Tibial nerve (tissue), 4 donors: Measurements from ENCODE around the gene UNC45B. TPM values are rescaled to one million over a fixed set of nuclear protein-coding genes. Genes with fewer than 3 reads are reported as not detected.

Experiments
- DNase-seq, 2 donors: peaks; one replicate each; pipeline ENCODE4 v3.0.0-alpha.2; 2019; ENCODE audit warnings: low spot score in 2 of 2
- H3K27ac ChIP-seq, 4 donors: fragments of 200-600 bp; sonication (generic) in 3 of 4; one replicate each; pipeline ENCODE4 v1.5.1; 2017 to 2019; ENCODE audit warnings: mild to moderate bottlenecking in 1 of 4
- H3K27me3 ChIP-seq, 2 donors: fragments of 200-600 bp; sonication (generic) in 1 of 2; one replicate each; pipeline versions ENCODE4 v1.5.1 to v1.6.0; 2017 to 2019
- H3K36me3 ChIP-seq, 3 donors: fragments of 200-600 bp; sonication (generic); one replicate each; pipeline ENCODE4 v1.5.1; 2018 to 2019
- H3K4me1 ChIP-seq, 4 donors: fragments of 200-600 bp; sonication (generic) in 3 of 4; one replicate each; pipeline ENCODE4 v1.5.1; 2017 to 2019
- H3K4me3 ChIP-seq, 4 donors: fragments of 200-600 bp; sonication (generic) in 3 of 4; one replicate each; pipeline ENCODE4 v1.5.1; 2017 to 2019; ENCODE audit warnings: mild to moderate bottlenecking in 1 of 4, moderate library complexity in 1 of 4
- H3K9me3 ChIP-seq, 4 donors: fragments of 200-600 bp; sonication (generic) in 3 of 4; one replicate each; pipeline ENCODE4 v1.5.1; 2017 to 2019
- EP300 ChIP-seq, 2 donors: sonication (generic); formaldehyde crosslinking; IDR thresholded peaks; one replicate each; pipeline ENCODE4 v1.6.1; 2017; ENCODE audit warnings: antibody characterized with exemption in 2 of 2, mild to moderate bottlenecking in 1 of 2
- POLR2A ChIP-seq, 2 donors: fragments of 450-650 bp; IDR thresholded peaks; one replicate each; pipeline ENCODE4 v1.6.1; 2017; ENCODE audit warnings: antibody characterized with exemption in 2 of 2, mild to moderate bottlenecking in 2 of 2, moderate library complexity in 2 of 2
- WGBS, 2 donors: methylation state at CpG; one replicate each; pipeline ENCODE4 v1.1.5; 2018; 5-methylcytosine and 5-hydroxymethylcytosine counted together
- total RNA-seq, 4 donors: library from RNA; depleted of rRNA; stranded (reverse); fragments of >200 nt; gene quantifications; one replicate each; pipeline ENCODE4 v1.1.0, GENCODE V29; 2016
- TF ChIP-seq, protein P1 (sequence below), 5 experiments: fragments of 200-600 bp in 3 of 5; fragments of 450-650 bp in 2 of 5; sonication (generic) in 3 of 5; IDR thresholded peaks; one replicate each; pipeline ENCODE4 v1.5.1; 2016 to 2019; ENCODE audit warnings: antibody characterized with exemption in 5 of 5, mild to moderate bottlenecking in 3 of 5, moderate library complexity in 2 of 5

UNC45B gene
- total RNA-seq, 4 donors from 2014 or later = not detected

DNA sequence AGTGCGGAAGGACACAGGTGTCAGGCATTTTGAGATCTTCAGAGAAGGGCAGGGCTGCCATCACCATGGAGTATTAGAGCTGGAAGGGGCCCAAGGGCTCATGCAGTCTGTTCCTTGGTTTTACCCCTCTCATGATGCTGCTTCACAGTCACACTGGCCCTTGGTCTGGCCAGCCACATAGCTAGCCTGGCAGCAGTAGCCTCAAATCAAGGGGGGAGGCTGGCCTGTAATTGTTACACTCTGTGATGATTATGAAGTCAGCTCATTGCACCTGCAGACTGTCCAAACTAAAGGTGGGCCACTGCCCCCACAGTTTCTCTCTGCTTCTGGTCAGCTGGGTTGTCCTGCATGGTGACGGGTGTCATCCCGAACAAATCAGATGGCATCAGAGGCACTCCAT, 26.3 kb upstream of the UNC45B start, which contains the start of gene FNDC8:
Gene FNDC8, plus strand, starts transcription at position 301 of the 400 bp plus-strand sequence. Its CDS starts 79 bp downstream, at position 380.
- H3K4me3 ChIP-seq = no peak within 1 kb of the TSS
- no peak for DNase-seq
- no peak within 1 kb of the TSS for H3K27ac ChIP-seq
- WGBS, 2 donors = 92 to 98% methylated on average over 3 of the region's 3 CpGs
- H3K4me1 ChIP-seq = peaks cover 0 to 22% (median 9%) of the 10 kb centered on the region in 4 donors
- no peaks in the 10 kb centered on the region for H3K9me3 ChIP-seq
- no peaks in the 10 kb centered on the region for H3K36me3 ChIP-seq
- no peak for TF ChIP-seq EP300 (IDR thresholded peaks at IDR 0.05)
- TF ChIP-seq POLR2A (IDR thresholded peaks at IDR 0.05) = no peak
- TF ChIP-seq, protein P1, sequence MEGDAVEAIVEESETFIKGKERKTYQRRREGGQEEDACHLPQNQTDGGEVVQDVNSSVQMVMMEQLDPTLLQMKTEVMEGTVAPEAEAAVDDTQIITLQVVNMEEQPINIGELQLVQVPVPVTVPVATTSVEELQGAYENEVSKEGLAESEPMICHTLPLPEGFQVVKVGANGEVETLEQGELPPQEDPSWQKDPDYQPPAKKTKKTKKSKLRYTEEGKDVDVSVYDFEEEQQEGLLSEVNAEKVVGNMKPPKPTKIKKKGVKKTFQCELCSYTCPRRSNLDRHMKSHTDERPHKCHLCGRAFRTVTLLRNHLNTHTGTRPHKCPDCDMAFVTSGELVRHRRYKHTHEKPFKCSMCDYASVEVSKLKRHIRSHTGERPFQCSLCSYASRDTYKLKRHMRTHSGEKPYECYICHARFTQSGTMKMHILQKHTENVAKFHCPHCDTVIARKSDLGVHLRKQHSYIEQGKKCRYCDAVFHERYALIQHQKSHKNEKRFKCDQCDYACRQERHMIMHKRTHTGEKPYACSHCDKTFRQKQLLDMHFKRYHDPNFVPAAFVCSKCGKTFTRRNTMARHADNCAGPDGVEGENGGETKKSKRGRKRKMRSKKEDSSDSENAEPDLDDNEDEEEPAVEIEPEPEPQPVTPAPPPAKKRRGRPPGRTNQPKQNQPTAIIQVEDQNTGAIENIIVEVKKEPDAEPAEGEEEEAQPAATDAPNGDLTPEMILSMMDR (IDR thresholded peaks at IDR 0.05) = no peak
- H3K27me3 ChIP-seq = no peaks in the 10 kb centered on the region

DNA sequence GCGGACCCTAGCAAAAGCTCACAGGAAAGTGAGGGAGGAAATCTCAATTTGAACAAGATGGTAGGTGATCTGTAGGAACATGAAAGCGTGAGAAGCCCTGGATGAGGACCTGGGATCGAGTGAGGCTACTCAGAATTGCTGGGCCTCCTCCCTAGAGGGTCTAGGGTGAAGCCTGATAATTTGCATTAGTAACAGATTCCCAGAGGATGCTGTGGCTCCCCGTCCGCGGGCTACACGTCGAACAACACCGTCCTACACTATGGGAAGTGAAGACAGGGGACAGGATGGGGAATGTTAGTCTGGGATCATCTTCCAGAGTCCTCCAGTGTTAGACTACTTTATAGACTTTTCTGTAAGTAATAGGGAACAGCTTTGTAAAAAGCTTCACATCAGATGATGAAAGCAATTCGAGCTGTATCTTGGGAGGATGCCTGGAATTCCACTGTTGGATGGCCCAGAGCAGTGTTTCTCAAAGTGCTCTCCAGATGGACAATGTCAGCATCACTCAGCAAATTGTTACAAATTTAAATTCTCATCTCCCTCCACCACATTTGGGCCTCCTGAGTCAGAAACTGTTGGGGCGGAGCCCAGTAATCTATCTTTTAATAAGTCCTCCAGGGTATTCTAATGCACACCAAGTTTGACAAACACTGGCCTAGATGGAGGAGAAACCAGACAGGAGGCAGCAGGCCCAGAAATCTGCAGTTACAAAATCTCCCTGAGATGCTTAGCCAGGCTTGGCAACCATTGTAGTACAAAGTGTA, 19.7 kb upstream of the UNC45B start:
- no peak overlapping the region for H3K4me3 ChIP-seq
- H3K27me3 ChIP-seq = no peaks in the 10 kb centered on the region
- no peaks in the 10 kb centered on the region for H3K9me3 ChIP-seq
- peaks cover 0 to 29% (median 0%) of the 10 kb centered on the region in 3 donors for H3K36me3 ChIP-seq
- H3K4me1 ChIP-seq = no peaks in the 10 kb centered on the region
- TF ChIP-seq, protein P1 (IDR thresholded peaks at IDR 0.05) = no peak
- TF ChIP-seq POLR2A (IDR thresholded peaks at IDR 0.05) = no peak
- no peak for TF ChIP-seq EP300 (IDR thresholded peaks at IDR 0.05)
- DNase-seq = no peak
- H3K27ac ChIP-seq = no peak overlapping the region
- 73 to 81% methylated on average over 11 of the region's 11 CpGs for WGBS, 2 donors

DNA sequence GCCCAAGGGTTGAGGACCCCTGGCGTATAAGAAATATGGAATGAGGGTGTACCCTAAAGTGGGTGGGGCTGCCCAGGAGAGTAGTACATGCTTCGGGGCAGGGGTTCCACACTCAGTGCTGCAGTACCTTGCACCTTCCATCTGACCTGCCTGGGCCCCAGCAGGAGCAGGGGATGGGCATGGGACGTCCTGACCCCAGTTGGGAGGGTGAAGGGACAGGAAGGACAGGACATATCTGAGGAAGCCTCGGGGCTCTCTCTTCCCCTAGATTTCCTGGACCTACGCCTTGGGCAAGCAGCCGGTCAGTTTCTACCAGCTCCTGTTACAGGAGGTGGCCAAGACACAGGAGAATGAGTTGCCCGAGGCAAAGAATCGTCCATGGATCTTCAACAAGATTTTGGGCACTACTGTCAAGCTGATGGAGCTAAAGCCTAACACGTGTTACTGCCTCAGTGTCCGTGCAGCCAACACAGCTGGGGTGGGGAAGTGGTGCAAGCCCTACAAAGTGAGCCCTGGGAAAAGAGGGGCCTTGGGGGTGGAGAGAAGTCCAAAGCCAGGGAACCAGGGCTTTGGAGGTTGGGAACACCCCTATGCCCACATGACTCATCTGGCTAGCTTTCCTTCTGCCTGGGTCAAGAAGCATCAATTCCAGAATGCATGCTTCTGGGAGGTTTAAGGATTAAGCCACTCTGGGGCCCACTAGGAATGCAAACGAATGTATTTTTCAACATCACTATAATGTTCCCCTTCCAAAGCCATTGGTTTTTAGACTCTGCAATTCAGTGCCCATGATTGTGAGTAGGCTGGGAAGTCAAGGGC, 18.3 kb upstream of the UNC45B start:
- no peak overlapping the region for H3K27ac ChIP-seq
- TF ChIP-seq EP300 (IDR thresholded peaks at IDR 0.05) = no peak
- TF ChIP-seq, protein P1 (IDR thresholded peaks at IDR 0.05) = no peak
- peaks cover 0 to 44% (median 0%) of the 10 kb centered on the region in 3 donors for H3K36me3 ChIP-seq
- no peak overlapping the region for H3K4me3 ChIP-seq
- DNase-seq = no peak
- no peaks in the 10 kb centered on the region for H3K27me3 ChIP-seq
- H3K4me1 ChIP-seq = no peaks in the 10 kb centered on the region
- WGBS, 2 donors = 82 to 86% methylated on average over 11 of the region's 11 CpGs
- no peaks in the 10 kb centered on the region for H3K9me3 ChIP-seq

DNA sequence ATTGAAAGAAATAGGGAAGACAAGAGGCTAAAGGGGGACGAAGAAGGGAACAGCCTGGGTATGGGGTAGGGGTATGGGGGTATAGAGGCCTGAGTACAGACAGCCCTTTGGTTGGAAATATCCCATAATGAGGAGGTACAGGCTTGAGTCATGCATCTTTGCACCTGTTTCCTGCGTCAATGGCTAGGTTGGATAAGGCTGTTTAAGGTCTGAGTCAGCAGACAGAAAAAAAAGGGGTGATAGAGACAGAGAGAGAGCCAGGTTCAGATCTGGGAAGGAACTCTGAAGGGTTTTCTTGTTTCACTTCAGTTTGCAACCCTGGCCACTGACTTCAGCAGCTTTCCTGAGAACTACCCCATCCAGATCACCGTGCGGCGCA, 17.7 kb upstream of the UNC45B start:
- Histone ChIP-seq H3K4me3 (no peak overlapping the region), H3K9me3 (no peaks in the 10 kb centered on the region), H3K27me3 (no peaks in the 10 kb centered on the region), H3K4me1 (no peaks in the 10 kb centered on the region), H3K27ac (no peak overlapping the region), H3K36me3 (peaks cover 0 to 50% (median 0%) of the 10 kb centered on the region in 3 donors)
- 92 to 97% methylated on average over 5 of the region's 5 CpGs for WGBS, 2 donors
- DNase-seq = no peak
- TF ChIP-seq EP300 (IDR thresholded peaks at IDR 0.05) (no peak), POLR2A (IDR thresholded peaks at IDR 0.05) (no peak)
- TF ChIP-seq, protein P1 (IDR thresholded peaks at IDR 0.05) = no peak

DNA sequence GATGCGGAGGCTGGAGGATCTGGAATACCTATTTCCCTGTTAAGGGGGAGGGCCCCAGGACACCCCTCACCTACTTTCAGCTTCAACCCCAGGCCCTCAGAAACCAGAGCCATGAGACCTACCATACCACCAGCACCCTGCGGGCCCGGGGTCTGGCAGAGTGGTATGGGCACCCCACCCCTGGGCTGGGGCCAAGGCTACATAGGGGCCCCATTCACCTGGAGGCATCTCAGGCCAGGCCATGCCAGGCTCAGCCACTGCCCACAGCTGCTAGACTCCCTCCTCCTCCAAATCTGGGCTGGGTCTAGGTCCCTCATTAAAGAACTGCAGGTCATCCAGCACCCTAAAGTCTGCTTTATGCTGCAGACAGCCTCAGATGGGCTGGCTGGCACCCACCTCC, 17.2 kb upstream of the UNC45B start:
- Histone ChIP-seq H3K4me1 (no peaks in the 10 kb centered on the region), H3K27me3 (no peaks in the 10 kb centered on the region), H3K4me3 (no peak overlapping the region), H3K27ac (no peak overlapping the region), H3K36me3 (peaks cover 0 to 54% (median 0%) of the 10 kb centered on the region in 3 donors), H3K9me3 (no peaks in the 10 kb centered on the region)
- no peak for DNase-seq
- WGBS, 2 donors = 100% methylated on average over 1 of the region's 3 CpGs
- TF ChIP-seq EP300 (IDR thresholded peaks at IDR 0.05) (no peak), POLR2A (IDR thresholded peaks at IDR 0.05) (no peak)
- TF ChIP-seq, protein P1 (IDR thresholded peaks at IDR 0.05) = no peak
